Germinal center (tissue), 1 donor: ENCODE results near the gene SMS.
"Not testable (repeated sequence)": the region's sequence is repeated elsewhere in the genome, so short reads cannot be mapped to it uniquely, and the experiment has no call there.

Experiments
- DNase-seq: peaks from one replicate; pipeline ENCODE4 v3.0.0; 2012; ENCODE audit warnings: mixed read lengths, low spot score

SMS gene

DNA sequence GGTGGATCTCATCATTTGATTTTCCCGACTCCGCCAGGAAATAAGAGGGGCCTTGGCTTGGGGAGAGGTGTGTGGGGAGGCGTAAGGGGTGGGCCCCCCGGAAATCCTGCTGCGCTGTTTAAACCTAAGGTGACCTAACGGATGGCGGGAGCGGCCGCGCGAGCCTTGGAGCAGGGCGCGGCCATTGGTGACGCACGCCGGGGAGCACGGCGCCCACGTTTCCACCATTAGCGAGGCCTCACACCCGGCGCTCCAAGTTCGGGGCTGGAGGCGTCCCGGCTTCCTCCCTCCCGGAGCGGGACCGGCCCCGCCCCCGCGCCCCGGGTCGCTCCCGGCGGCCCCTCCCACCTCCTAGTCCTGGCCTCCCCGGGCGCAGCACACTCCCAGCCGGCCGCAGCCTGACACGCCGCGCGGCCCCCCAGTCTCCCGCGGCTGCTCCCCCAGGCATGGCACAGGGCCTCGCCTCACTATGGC, at the start of gene SMS:
Gene SMS, plus strand, starts transcription at position 354 of the 474 bp plus-strand sequence. Its CDS starts 116 bp downstream, at position 470.
- peak; percentile 49 for DNase-seq

DNA sequence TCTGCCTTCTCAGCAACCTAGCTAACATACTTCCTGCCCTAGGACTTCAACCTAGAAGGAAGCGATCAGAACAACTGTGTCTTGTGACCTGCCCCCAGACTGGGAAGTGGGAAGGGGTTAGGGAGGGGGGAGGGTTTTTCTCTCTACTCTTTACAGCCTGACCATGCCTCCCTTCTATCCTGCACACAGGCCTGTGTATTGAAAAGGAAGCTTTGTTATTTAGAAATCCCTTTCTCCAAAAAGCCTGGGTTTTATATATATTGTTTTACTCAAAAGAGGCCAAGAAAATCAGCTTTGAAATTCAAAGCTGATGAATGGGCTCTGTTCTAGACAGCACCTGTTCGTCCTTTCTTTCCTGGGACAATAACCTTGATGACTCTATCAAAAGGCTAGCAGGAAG, 35.2 kb upstream of the SMS start:
- no peak for DNase-seq

DNA sequence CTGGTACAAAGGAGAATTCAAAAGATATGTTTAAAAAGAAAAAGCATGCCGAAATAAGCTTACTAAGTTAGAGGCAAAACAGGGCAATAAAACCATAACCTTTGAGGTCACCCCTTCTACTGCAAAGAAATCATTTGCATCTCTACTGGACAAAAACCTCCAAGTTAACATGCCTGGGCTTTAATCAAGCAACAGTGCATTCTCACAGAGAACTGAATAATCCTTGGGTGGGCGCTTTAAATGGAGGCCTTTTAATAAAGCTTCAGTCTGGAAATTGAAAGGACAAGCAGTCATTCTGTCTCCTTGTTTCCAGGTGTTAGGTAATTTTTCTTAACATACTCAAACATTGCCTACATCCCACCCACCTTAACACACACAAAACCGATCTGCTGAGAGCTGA, 34.6 kb upstream of the SMS start:
- no peak for DNase-seq

DNA sequence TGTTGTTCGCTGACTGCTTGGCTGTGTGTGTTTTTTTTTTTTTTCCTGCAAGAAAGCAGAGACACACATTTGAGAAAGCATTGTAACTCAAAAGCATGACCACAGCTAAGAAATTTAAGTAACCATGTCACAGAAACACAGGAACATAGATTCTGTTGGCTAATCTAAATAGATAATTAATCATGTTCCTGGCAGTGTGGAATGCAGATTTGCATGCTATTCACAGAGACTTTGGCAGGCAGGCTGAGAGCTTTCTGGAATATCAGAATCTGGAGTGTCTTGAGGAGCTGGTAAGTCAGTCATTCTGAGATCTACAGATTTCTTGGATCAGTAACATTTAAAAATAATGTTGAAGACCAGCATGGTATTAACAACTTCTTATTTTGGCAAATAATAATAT, 33.2 kb upstream of the SMS start:
- DNase-seq: no peak

DNA sequence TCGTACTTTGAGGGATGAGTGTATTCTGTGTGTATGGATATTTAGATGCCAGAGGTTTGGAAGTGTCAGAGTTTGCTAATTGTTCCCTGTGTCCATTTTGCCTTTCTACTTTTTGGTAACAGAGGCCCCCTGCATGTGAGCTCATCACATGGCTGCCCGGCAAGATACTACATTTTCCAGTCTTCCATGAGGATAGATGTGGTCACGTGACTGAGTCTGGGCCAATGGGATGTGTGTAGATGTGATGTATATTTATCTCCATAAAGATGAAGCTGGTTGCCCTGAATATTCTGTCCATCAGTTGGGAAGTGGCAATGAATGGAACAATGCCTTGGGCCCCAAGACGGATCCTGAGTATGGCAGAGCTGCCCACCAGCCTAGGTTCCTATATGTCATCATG, 29.0 kb upstream of the SMS start:
- no peak for DNase-seq

DNA sequence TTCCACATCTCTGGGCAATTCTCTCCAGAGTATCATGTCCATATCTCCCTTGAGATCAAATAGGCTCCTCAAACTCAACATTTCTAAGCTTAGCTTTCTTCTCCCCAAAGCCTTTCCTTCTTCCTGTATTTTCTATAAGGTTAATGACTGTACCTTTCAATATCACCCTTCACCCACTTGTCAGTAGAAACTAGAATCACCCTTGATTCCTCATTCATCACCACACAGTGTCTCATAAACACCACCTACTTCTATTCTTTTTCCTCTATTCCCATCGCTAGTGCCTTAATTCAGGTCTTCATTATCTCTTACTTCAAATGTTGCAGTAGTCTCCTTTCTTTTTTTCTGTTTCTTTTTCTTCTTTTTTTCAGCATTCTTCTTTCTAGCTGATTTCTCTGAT, 28.3 kb upstream of the SMS start:
- DNase-seq: no peak

DNA sequence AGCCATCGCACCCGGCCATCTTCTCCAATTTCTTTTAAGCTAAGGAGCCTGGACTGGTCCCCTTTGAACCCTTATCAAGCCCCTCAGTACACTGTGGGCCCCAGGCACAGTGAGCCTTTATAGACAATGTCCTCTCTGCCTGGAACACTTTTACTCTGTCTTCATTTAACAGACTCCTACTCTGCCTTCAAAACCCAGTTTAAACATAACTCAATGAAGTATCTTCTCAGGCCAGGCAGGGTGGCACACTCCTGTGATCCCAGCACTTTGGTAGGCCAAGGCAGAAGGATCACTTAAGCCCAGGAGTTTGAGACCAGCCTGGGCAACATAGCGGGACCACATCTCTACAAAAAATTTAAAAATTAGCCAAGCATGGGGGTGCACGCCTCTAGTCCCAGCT, 27.5 kb upstream of the SMS start:
- no peak for DNase-seq

DNA sequence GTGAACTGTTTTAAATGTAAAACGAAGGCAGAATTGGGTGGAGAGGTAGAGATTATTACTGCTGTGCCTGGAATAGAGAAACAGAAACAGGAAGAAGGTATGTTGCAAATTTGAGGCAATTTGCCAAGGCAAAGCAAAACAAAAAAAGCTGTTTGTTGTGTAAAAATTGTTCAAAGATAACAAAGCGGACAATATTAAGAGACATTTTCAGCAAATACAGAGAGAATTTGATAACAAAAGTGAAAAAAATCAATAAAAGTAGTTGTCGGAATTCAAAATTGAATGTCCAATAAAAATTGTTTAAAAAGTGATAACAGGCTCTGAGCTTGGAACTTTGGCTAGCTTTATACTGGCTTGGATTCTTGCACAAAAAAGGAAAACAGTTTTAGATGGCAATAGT, 14.4 kb upstream of the SMS start:
- no peak for DNase-seq

DNA sequence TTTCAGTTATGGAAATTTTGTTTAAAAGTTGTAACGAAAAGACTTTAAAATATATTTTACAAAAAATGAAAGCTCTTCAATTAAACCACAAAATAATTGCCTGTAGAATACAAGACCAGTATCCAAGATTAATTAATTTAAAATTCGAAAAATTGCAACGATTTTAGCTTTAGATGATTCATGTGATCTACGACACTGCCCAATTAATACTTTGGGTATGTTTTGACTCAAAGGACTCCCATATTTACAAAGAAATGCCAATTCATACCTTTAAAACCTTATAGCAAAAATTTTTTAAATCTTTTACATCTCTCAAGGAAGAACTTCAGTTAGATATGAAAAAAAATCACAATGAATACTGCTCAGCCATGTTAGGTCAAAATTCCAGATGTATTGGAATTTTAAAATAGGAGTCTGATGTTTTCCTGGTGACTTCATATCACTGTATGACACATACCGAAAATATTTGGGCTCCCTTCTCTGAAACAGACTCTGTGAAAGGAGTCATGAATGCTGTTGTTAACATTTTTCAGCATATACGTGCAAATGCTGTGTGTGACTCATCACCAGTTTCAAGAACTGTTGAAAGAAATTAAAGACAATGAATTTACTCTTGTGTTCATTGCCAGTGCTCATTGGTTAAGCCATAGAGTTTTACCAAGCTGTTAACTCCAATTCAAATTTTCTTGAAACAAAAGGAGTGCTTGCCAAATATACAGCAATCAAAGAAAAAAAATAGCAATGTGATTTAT, 13.8 kb upstream of the SMS start:
- DNase-seq: no peak

DNA sequence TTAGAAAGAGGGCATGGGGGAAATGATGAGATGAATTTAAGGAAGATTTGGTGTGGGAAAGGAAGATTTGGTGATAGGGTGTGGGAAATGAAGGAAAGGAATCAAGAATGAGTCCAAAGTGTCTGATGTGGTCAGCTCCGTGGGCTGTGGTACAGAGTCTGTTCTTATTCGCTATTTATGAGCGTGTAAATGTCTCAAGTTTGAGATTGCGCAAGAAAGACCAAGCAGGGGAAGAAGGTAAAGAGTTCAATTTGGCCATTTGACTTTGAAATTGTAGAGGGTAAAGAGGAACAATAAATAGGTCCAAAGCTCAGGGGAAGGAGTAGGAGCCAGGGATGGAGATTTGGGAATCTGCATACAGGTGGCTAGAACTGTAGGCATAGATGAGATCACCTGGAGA, 11.3 kb upstream of the SMS start:
- no peak for DNase-seq

DNA sequence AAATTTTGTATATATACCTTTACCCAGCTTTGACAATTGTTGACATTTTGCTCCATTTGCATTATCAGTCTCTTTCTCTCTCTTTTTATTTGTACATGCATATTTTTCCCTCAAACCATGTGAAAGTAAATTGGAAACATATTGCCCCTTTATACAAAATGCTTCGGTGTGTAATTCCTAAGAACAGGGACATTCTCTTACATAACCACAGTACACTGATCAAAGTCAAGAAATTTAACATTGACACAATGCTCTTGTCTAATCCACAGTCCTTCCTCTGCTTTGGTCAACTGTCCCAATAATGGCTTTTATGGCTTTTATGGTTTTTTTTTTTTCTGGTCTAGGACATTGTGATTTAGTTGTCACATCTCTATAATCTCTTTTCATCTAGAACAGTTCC, 9.5 kb upstream of the SMS start:
- DNase-seq: no peak

DNA sequence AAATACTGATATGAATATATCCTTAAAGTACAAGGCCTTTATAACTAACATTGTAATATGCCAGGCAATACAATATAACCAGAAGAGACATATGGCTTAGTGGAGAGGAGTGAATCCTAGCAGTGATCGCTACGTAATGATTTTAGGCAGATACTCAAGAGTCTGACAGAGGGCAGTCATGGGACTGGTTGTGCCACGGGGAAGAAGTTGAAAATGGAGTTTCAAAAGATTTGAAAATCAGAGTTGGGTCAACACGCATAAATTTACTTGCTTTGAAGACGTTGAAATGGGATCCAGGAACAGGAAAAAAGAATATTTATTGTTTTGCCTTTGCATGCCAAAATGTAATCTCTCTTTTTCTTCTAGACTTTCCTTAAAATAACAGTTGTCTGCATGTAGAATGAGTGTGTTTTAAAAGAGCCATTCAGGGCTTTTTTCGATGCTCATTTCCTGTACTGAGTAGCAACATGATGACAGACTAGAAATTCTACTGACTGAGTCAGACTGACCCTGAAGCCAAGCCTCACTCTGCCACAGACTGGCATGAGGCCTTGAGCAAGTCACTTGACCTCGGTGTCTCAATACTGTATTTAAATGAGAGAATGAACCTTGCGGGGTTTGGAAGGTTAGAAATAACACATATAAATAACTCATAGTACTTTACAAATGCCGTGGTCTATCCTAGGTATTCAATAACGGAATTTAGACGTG, 8.1 kb upstream of the SMS start:
- DNase-seq: no peak

DNA sequence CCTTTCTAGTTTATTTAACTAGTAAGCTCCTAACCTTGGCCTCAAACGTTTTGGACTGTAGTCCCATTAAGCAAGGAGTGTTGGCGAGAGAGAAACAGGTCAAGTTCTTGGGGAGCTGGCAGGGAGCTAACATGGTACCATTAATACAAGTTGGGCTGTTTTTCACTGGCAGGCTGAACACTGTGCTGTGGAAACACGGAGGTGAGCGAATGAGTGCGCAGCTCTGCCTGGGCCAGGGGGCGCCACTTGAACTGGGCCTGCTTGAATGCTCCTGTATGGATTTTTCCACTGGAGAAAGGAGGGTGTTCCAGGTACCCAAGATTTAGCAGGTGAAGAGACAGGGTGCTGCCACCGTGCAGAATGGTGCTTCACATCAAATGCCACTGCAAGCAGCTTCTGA, 7.4 kb upstream of the SMS start:
- DNase-seq: no peak

DNA sequence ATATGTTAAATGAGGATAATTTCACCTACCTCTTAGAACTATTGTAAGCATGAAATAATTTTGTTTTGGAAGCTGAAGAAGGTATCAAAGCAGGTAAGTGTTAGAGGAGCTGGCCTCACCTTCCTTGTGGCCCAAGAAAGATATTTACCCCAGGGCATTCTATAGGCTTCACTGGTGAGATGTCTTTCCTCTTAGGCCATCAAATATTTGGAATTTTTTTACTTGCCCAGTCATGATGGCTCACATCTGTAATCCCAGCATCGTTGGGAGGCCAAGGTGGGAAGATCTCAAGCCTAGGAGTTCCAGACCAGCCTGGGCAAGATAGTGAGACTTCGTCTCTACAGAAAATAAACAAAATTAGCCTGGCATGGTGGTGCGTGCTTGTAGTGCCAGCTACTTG, 6.1 kb upstream of the SMS start:
- DNase-seq: no peak

DNA sequence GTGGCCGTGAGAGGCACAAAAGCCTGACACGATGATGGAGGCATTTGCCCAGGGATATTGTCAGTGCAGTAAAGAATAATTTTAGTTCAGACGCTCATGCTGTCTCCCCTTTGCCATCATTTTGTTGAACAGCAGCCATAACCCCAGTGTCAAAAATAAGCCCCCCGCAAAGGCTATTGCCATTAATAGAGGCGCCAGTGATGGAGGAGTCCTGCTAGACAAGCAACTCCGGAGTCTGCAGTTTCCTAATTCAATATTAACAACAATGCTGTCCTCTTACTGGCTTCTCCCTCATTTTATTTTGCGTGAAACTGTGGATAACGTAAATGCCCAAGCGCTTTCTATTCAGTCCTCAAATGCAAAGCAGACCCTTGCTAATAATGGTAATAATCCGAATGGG, 603 bp upstream of the SMS start:
- DNase-seq: no peak

DNA sequence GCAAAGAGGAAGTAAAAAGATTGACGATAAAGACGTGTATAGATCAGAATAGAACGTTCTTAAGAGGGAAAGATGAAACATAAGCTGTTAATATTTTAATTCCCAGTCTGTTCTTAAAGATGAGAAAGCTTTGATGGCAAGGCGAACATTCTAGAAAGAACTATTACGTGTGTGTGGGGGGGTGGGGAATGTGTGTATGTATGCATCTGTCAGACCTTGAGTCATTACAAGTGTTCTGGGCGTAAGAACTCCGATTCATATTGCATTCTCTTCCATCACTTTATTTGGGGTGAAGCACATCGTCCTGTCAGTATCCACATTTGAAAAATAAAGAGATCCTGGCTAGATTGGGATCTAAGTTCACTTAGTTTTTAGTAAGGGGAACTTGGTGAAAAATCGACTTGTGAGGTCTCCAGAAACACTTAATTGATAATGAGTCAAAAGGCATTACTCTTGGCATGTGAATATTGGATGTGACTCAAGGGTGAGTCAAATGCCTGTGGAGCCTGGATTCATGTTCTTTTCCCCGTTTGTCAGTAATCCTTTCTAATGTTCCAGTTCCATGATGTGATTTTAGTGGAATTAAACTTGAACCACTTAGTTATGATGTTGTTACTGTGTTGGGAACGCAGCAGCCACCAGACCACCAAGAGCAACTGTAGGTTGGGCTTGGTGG, 3.1 kb downstream of the SMS start:
- no peak for DNase-seq

DNA sequence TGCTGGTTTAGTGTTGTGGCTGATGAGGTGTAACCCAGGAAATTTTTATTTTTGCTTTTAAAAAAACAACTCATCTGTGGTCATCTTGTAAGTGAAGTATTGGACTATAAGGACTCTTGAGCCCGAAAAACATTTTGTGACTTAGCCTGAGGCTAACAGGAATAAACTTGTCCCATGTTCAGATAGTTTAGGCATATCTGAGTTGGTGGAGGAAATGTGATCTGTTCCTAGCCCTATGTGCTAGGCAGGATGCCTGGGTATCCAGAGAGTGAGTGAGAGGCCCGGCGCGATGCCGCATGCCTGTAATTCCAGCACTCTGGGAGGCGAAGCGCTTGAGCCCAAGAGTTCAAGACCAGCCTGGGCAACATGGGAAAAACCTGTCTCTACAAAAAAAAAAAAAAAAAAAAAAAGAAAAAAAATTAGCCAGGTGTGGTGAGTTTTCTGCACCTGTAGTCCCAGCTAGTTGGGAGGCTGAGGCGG, 3.7 kb downstream of the SMS start:
- no peak for DNase-seq

DNA sequence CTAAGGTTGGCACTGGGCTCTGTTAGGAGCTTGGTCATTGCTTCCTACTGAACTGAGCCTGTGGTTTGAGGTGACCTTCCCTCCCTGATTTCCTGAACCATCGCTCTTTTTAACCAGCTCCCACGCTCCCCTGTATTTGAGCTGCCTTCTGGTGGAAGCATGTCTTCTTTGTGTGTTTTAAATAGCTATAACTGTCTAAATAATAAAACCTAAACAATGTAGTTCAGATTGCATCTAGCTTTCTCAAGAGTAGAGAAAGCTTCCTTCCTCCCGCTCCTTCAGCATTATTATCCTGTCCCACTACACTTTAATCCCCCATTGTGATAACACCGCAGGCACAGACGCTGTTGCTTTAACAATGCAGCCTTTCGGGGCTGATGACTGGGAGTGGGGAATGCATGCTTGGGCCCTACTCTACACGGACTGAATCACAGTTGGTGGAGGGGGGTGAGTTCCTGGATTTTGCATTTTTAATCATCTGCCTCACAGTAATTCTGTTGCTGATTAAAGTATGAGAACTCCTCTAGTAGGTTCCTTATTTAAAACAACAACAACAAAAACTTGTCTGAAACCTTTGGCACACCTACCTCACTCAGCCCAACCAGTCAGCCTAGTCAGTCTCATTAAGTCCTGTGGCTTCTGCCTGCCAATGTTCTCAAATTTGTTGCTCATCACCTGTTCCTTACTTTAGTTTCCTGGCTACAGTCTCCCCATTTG, 6.6 kb downstream of the SMS start:
- no peak for DNase-seq

DNA sequence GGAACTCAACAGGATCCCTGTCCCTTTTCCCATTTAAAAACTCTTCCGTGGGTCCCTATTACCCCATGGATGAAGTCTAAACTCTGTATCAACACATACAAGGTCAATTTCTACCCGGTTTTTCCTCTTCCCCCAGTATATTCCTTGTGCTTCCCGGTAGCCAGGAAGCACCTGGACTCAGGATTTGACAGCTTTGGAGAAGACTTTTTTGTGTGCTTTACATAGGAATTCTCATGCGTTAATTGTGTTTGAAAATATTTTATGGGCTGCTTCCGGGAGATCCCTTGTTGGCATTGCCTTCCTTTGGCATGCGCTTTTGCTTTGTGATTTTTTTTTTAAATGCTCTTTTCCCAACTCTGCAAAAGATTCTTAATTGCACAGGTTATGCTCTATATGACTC, 7.2 kb downstream of the SMS start:
- DNase-seq: no peak

DNA sequence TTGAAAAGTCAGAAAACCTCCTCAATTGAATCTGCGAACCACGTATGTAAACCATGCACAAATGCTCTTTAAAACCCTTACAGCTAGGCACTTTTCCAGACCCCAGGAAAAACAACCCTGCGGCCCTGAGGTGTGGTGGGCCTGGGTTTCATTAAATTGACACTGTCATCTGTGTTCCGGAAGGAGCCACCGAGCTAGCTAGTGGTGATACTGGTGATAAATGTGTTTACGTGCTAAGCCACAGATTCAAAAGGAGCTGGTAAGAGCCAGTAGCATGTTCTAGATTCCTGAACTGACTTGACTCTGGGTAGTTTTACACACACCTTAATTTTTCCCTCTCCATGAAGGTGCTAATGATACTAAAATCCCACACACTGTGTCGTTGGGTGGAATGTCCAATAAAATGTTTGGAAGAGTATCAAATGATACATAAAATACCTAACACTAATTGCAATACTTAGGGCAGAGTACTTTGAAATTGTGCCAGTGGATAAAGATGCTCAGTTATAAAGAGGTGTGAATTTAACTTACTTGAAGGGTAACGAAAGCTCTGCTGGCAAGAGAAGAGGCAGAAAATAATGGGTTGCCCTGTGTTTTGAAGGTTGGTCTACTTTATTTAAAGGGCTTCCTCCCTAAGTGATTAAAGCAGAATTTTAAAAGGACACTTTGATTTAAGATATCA, 8.5 kb downstream of the SMS start:
- no peak for DNase-seq

DNA sequence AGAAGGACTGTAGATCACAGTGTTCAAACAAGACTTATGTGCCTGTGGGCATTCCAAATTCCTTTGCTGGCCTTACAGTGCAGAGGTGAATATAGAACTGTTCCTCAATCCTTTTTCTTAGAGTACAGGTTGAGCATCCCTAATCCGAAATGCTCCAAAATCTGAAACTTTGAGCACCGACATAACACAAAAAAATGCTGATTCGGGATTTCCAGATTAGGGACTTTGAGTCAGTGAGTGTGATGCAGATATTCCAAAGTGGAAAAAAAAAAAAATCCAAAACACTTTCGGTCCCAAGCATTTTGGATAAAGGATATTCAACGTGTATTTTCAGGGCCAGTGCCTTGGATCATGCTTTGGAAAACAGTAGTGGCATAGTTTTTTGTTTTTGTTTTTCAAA, 9.2 kb downstream of the SMS start:
- no peak for DNase-seq

DNA sequence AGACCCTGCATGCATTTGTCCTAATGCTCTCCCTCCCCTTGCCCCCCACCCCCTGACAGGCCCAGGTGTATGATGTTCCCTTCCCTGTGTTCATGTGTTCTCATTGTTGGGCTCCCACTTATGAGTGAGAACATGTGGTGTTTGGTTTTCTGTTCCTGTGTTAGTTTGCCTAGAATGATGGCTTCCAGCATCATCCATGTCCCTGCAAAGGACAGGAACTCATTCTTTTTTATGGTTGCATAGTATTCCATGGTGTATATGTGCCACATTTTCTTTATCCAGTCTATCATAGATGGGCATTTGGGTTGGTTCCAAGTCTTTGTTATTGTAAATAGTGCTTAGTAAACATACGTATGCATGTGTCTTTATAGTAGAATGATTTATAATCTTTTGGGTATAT, 10.0 kb downstream of the SMS start:
- not testable (repeated sequence) for DNase-seq
